NCI-H1417 (cell line): ENCODE data around the gene SFXN5.
A peak's percentile ranks its signal among the peaks of the same experiment; 100 is the strongest.

Source experiments
- DNase-seq, 3 experiments: peaks; one replicate each; lab custom pipeline; 2025; lab: John Stamatoyannopoulos, UW

Gene SFXN5

DNA sequence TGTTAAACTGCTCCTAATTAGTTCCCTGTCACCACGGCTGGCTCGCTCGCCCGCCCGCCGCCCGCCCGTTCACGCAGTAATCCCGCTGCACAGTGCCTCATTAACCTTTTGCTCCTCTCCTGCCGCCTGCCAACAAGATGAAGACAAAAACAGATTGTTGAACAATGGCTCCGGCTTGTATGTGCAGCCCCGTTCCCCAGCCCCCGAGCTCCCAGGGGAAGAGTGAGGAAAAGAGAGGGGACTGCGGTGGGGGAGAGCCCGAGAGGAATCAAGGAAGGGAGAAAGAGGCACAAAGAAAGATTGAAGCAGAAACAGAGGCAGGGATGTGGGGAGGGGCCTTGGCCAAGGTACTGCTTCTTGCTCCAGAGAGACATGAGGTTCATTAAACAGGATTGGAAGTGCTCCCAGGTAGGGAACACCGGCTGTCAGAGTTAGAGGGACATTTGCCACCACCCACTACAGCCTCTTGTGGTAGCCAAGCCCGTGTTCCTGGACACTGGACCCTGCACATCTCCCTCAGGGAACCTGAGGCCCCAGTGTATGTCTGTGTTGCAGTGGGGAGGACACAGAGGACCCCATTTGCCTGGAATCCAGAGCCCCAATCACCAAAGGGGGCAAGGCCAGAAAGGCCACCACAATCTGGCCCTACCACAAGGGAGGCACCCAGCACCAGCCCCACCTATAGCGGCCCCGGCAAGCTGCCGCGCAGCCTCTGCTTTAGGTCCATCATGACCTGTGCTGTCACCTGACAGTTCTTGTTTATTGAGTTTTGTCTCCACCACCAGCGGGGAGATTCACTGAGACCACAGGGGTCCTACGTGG is 116.1 kb downstream of the SFXN5 start:
- DNase-seq = peak in 1 of 3 experiments; percentile 55

DNA sequence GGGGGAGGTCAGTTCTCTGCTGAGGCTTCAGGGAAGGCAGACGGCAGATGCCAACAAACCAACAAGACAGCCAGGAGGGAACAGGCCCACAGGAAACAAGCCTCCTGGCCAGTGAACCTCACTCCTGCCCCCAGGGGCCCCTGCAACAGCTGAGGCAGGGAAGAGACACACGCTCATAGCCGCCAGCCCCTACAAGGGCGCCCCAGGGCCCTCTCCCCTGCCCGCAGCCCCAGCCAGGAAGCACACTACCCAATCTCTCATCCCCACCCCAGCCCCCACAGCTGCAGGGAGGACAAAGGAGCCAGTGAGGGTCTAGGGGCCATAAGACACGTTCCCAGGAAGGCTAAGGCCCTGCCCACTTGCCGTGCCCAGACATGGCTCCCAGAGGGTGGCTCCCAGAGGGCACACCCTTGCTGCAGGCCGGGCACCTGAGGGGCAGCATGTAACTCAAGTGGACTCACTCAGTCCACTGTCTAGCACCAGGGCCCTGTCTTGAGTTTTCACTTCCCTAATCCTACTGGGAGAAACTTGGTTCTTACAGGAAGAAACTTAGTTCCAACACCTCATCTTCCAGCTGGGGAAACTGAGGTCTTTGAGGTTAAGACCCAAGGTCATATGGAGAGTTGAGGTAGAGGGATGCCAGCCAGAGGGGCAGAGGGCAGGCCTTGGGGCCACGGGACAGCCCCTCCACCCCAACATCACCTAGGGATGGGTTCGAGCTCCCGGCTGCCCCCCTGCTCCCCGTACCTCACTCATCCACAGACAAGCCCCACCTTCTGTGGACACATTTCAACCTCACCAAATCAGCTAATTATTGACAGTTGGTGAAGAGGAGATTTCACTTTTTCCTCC is 116.9 kb downstream of the SFXN5 start:
- no peak for DNase-seq

DNA sequence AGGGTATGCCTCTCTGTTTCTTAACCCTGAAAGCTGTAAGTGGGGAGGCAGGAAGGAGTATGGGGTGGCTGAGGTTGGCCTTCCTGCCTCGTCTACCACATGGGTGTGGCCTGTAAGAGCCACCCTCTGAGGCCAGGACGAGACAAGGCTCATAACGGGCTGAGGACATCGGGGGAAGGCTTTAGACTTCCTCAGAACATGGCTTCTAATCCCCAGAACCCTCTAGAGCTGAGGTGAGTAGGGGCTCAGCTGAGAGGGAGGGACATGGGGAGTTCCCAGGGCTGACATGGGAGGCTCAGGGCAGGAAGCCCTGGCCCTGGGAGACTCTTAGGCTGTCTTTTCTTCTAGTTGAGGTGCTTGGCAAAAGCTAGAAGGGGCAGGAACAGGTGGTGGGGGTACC is 117.5 kb downstream of the SFXN5 start:
- DNase-seq = no peak

DNA sequence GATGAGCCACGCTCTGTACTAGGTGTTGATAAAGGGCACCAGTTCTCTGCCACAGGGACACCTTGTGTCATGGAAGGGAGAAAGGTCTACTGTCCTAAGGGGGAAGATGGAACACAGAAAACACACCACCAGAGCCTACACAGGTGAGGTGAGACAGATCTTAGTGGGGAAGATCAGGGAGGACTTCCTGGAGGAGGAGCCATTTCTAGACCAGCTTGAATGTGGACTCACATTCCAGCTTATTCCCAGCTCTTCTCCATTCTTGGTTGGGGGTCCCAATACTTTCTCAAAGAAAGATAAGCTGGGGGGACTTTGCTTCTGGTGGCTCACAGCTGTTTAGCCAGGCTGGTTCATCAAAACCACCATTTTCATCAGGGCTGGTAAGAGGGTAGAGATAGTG is 118.0 kb downstream of the SFXN5 start:
- DNase-seq = no peak

DNA sequence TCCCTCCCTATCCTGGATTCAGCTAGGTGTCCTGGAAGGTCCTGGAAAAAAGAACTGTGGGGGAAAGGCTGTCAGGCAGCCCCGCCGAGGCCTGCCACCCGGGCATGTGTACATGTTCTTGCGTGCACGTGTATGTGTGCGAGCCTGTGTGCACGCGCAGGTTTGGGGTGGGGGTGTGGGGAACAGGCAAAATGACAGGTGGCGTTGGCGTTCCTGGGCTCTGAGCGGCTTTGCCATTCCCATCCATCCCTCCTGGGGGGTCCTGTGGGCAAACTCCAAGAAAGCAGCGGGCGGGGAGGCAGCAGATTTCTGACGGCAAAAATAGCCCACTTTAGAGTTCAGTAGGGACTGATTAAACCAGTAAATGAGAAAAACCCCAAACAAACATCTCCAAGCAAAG is 118.6 kb downstream of the SFXN5 start:
- no peak for DNase-seq

DNA sequence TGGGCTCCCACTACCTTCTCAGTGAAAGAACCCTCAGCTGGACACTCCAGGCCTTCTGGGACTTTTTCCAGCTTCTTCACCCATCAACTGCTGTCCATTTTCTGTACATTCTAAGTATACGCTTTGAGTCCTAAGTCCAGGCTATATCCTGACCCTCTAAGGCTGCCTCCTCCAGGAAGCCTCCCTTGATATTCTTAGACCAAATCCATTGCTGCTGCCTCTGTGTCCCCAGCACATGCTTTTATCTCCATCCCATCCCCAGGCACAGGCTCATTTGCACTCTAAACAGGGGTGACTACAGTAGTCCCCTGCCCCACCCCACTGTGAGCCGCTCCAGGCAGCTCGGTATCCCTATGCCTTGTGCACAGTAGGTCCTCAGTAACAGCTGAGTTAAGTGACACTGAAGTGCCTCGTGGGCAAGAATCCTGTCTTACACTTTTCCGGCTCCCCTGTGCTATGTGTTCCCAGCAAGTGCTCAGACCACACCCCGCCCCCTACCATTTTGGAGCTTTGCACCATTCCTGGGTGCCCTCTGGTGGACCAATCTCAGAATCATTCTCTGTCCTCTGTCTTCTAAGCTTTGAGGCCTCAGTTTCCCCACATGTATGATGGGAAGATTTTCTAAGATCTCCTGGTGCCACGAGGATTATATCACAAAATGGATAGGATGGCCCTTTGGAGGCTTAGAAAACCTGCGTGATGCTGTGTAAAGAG is 119.2 kb downstream of the SFXN5 start:
- DNase-seq = peak in 1 of 3 experiments; percentile 15

DNA sequence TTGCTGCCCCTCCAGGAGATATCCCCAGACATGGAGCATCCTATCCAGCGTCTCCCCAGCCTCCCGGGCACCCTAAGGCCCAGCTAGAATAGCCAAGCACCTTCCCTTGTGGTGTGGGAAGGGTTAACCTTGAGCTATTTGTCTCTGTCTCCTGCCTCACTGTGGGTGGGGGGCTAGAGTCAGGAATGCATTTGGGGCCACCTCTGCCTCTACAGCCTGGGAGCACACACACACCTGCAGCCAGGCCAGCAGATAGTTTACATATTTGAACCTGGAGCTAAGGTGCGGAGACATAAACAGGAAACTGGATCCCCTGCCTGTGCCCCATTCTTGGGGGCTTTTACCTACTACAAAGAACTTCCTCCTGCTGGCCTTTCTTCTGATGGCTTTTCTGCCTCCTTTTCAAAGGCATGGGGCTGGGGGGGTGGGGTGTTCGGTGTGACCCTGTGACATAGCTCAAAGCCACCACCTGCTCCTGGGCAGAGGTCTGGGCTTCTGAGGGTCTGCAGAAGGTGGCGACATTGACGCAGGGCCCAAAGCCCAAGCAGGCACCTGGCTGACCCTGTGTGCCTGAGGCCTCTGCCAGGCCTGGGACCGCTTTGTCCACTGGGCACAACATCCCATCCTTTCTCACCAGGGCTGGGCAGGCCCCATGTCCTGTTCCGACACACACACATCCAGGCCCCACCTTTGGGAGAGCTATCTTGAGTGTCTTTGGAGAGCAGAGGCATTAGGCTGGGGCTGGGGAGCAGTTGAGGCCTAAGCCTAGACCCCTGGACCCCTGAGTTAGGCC is 120.0 kb downstream of the SFXN5 start:
- no peak for DNase-seq

DNA sequence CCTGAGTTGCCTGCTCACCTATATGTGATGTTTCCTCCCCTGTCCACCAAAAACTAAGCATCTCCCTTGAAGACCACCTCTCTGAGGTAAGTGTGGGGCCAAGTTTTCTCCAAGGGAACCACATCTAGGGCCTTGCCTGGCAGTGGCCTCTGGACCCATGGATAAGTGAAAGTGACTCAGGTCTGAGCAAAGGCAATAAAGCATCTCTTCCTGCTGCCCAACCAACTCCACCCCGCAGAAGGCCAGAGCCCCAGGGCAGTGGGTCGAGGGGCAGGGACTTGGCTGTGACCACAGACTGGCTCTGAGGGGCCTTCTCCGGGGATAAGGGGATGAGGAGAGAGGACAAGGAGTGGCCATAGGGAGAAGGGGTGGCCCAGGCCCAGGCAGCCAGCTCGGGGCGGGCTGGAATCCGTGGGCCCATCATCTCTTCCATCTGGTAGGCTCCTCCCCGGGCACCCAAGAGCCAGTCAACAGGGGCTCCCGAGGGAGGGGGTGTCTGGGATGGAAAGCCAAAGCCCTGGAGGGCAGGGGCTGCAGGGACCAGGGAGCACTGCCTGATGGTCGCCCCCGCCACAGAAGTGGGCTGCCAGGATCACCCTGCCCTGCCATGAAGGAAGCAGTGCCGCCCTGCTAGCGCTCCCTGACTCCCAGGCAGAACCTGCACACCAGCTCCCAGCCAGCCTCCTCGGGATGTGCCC is 120.8 kb downstream of the SFXN5 start:
- no peak for DNase-seq

DNA sequence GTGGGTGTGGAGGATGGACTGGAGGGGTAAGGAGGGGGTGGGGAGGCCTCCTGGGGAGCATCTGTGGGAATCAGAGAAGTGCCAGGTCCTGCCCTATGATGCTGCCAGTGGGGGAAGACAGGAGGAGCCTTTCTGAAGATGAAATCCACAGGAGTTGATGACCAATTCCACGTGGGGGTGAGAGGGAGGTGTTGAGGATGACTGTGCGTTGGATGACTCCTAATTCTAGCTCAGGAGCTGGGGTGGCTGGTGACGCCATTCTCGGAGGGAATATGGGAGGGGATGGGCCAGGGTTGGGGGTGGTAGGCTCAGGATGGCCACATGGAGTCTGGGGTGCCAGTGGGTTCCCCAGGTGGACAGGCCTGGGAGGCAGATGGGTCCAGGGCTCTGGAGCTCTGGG is 121.9 kb downstream of the SFXN5 start:
- no peak for DNase-seq

DNA sequence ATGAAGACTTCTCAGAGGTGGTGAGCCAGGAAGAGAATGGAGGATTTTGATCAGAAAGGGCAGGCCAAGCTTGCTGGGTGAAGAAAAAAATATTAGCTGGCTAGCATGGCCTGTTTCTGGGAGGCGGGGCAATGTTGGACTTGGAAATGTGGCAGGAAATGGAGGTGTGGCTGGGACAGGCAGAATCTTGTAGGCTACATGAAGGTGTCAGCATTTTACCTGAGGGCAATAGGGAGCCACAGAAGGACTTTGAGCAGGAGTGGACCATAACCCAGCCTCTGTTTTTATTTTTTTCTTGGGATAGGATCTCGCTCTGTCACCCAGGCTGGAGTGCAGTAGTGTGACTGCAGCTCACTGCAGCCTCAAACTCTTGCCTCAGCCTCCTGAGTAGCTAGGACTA is 122.5 kb downstream of the SFXN5 start:
- no peak for DNase-seq

DNA sequence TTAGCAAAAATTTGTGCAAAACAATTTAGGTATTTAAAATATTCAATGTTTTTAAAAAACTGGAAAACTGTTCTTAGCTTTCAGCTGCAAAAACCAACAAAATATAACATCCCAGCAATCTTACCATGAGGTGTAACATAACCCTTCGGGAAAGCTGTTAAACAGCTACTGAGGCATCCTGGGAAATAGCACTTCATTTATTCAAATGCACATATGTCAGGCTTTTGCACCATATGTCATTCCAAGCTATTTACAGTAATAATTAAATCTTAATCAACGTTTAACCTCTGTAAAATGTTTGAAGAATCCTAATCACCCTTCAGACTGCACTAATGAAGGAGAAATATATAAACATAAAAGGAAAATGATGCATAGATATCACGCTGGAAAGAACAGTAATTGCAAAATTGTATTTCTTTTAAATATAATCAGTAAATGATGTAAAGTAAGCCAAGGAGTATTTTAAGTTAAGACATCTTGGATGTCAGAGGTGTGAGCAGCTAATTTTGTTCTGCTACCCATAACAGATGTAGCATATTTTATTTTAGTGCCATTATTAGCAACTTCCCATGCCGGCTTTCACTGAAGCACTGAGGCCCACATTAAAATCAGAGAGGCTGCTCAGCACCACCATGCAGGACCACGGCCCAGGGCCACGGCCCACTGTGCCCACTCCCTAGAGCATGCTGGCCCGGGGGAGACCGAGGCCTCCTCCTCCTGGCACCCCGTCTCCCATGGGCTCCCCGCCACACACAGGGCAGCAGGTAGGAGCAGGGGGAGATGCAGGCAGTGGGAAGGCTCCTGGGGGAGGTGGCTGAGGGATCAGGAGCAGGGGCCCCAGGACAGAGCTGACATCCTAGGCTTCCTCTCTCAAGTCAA is 123.3 kb downstream of the SFXN5 start:
- no peak for DNase-seq

DNA sequence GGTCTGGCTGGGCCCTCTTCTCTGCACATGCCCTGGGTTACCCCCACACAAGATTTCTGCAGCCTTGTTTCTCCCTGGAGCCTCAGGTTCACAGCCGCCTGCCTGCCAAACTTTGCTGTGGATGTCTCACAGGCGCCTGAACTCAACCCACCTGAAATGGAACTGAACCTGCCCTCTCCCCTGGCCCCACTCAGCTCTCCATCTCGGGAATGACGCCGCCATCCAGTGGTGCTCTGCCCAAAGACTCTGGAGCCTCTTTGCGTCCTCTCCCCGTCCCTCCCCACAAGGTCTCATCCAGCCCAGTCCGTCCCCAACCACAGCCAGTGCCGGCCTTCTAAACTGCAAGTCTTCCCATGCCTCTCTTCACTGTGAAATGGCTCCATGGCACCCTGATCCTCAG is 125.0 kb downstream of the SFXN5 start:
- no peak for DNase-seq

DNA sequence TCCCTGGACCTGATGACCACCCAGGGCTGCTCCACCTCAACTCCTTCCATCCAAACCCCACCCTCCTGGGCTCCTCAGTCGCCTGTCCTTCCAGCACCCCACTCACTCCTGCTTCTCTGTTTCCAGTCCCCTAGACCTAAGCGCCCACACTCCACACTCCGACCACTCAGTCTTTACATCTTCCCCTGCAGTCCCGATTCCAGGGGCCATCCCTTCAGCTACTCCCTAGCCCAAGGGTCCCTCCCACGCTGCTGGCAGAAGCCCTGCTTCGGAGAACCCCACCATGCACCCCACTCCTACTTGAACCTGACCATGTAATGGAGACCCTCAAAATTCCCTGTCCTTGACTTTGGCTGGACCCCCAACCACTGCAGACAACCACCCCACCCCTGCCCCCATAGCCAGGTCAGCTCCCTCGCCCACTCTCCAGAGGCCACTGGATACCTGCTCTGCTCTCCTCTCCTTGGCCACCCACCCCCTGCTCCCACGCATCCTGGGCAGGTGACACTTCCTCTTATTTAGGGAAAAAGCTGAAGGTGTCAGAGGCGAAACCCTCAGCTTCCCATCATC is 126.0 kb downstream of the SFXN5 start:
- DNase-seq = no peak

DNA sequence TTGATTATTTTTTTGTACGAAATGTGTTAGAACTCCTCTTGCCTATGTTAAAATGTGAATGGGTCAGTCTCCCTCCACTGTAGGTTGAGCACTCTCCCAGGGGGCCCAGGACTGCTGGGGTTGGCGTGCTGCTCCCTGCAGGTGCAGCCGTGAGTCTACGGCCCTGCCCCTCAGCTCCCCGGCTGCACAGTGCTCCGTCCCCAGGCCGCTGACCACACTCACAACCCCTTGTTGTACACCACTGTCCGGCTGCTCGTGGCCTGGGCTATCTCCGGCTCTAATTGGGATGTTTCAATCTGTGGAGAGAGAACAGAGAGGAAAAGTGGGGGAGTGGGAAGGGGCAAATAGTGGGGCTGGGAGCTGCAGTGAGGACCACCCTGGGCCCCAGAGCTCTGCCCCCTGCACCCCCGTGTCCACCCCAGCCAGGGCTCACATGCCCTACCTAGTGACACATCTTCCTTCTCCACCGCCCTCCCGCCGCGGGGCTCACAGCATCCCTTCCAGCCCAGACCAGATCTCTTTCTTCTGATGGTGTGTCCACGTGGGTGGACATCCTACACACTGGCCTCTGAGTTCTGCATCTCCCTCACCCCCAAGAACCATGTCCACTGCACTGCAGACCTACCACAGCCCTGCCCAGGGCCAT is 126.6 kb downstream of the SFXN5 start:
- DNase-seq = no peak

DNA sequence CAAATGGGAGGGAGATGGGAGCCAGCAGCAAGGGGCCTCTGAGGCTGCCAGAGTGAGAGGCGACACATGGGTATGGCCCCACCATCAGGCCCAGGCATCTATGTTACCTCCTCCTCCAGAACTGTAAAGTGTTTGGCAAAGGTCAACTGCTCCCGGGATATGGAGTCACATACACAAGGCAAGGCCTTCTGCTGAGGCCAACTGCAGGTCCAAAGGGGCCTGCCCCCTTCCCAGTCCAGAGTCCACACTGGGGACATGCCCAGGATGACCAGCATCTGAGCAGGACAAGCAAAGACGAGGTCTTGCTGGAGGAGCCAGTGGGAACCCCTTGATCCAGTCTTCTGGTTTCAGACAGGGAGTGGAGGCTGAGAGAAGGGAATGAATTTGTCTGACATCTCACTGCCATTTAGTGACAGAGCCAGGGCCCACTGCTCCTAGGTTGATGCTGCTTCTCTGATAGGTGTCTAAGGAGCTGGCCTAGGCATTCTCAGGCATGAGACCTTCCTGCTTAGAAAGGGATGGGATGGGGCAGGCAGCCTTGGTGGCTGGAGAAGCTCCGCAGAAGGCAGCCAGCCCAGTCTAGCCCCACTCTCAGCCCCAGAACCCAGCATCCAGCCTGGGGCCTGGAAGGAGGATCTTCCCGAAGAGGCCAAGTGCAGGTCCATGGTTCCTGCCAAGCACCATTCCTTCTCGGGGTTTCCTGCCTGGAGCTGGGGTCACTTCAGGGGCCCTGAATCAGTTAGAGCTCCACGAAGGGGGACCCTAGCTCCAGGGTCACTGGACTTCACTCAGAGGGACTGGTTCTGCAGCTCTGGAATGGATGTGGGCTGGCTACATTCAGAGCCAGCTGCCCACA is 127.7 kb downstream of the SFXN5 start:
- no peak for DNase-seq

DNA sequence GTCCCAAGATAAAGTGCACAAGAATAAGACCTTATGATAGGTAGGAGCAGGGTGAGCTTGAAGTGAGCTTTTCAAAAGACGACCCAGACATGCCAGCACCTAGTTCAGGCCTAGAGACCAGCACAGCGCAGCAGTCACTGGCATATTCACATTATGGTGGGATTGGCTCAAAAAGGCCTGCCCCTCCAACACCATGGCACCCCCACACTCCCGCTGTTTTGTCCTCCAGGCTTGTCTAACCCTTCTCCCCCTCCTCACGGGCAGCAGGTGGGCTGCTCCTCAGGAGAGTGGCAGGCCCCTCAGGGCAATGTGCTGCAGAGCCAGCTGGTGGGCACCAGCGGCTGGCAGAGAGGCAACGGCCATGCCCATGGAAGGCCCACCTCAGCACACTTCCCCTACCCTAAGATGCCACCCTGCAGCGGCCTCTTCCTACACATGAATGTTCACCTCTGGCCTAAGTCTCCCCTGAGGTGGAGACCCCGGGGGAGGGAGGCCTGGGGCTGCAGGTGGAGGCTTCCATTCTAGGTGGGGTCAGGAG is 128.6 kb downstream of the SFXN5 start:
- DNase-seq = no peak

DNA sequence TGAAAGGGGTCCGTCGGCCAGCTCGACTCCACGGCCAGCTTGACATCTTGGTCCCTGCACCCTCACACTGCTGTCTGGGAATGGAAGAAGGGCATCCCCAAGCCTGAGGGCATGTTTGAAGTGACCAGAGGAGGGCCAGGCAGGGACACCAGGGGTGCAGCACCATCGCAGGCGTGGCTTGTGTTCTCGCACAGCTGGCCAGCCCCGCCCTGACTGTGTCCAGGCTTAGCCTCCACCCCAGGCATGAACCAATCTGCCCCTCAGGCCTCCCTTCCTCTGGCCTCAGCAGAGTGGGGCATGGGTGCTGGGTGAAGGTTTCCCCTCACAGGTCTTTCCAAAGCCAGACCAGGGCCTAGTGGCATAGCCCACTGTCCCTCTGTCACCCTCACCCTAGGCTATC is 129.2 kb downstream of the SFXN5 start:
- DNase-seq = no peak

DNA sequence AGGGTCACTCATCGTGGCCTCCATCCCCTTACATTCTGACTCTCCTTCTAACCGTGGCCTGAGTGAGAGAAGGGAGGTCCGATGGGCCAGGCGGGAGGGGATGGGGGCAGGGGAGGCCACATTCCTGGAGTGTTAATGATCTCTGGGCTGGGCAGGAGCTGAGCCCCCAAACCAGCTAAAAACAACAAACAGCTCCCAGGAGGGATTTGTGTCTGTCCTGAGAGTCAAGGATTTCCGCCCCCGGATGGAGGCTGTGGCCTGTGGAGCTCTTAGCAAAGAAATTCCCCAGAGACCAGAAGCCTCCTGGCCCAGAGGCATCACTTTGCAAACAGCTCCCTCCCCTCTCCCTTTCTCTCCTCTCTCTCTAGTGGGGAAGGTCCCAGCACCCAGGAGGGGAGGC is 130.7 kb downstream of the SFXN5 start:
- no peak for DNase-seq
